ENCODE measurements around the gene CDC27. TPM values are rescaled to one million over a fixed set of nuclear protein-coding genes. Genes with fewer than 3 reads are reported as not detected.

The CDC27 gene
- total and polyA plus RNA-seq, 2 of the 4 experiments (the other 2 are of a cell fraction) = 47.7 to 190 TPM

DNA sequence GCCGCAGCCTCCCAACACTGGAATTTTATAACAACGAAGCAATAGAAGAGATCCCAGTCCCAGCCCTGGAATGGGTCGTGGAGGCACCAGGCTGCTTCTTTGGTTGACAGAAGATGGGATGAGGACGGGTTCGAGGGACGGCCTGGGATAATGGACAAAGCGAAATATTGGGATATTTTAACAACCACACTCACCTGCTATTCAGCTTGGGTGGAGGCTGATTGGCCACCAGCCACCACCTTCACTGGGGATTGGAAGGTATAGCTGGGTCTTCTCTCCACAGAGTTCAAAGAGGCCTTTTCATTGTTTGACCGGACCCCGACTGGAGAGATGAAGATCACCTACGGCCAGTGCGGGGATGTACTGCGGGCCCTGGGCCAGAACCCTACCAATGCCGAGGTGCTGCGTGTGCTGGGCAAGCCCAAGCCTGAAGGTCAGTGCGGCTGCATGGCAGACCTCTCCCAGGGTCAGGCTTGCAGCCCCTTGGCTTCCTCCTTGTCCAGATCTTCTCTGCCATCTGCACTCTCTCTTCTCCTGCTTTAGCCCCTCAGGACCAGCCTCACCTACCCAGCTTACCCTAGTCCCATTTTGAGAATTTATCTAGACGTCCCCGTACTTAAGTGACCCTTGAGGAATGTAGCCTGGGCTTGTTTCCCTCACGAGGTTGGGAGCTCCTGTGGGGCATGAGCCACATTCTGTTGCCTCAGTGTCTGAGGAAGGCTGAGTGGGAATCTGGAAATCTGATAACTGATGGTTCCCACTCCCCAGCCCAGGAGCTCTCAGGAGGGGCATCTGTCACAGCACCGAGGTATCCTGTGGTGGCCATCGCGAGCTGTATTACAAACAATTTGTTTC lies 30.8 kb upstream of the CDC27 start:
- Histone ChIP-seq H3K4ac (ENCODE audit: low read depth, low read length) (no peak overlapping the region), H3K9me1 (ENCODE audit: insufficient read depth, low read length) (no peaks in the 10 kb centered on the region; the same call in 1 of the 2 replicates), H3K18ac (ENCODE audit: low read depth, low read length) (no peak overlapping the region), H4K5ac (ENCODE audit: low read depth, low read length) (no peak overlapping the region), H2BK20ac (ENCODE audit: low read depth, low read length) (no peak overlapping the region), H3K56ac (ENCODE audit: extremely low read depth, insufficient read depth, low read length) (no peak overlapping the region), H2BK5ac (ENCODE audit: low read depth, low read length, poor library complexity, severe bottlenecking) (no peak overlapping the region), H3K27ac (ENCODE audit: insufficient read depth, low read length) (no peak overlapping the region), H3K9ac (ENCODE audit: low read depth, low read length) (no peak overlapping the region), H3K36me3 (ENCODE audit: control insufficient read depth, insufficient read depth, low read length) (no peaks in the 10 kb centered on the region), H3K79me1 (ENCODE audit: low read depth in 1 of 2, low read length in 2 of 2) (no peaks in the 10 kb centered on the region), H3K4me2 (ENCODE audit: low read depth, low read length) (no peak overlapping the region), H4K91ac (ENCODE audit: insufficient read depth, low read depth, low read length) (no peak overlapping the region), H3K4me1 (ENCODE audit: control insufficient read depth, insufficient read depth, low read length) (peaks cover 9% of the 10 kb centered on the region), H4K8ac (ENCODE audit: low read depth in 2 of 2, low read length in 2 of 2) (no peak overlapping the region), H3K9me3 (ENCODE audit: control insufficient read depth, insufficient read depth, low read length) (no peaks in the 10 kb centered on the region), H3K14ac (replicated peaks; ENCODE audit: low read depth, low read length) (no peak overlapping the region), H2AK5ac (ENCODE audit: low read depth, low read length) (0 out of 2 replicates have a peak overlapping the region, but pooled peaks have one; percentile 5), H2AFZ (replicated peaks; ENCODE audit: low read length, poor library complexity) (no peak overlapping the region), H2BK120ac (ENCODE audit: low read depth, low read length) (no peak overlapping the region), H3K4me3 (ENCODE audit: insufficient read depth, low read depth, low read length) (no peak overlapping the region), H2AK9ac (replicated peaks; ENCODE audit: low read depth, low read length, poor library complexity) (no peak overlapping the region), H3K23ac (ENCODE audit: low read depth, low read length) (no peak overlapping the region), H4K20me1 (ENCODE audit: insufficient read depth, low read length) (no peaks in the 10 kb centered on the region), H3K27me3 (ENCODE audit: control insufficient read depth, insufficient read depth, low read length) (no peaks in the 10 kb centered on the region), H2BK15ac (ENCODE audit: low read depth, low read length) (no peak overlapping the region)
- no peak for ATAC-seq (ENCODE audit: low read depth)
- no TSS peak for BruUV-seq (replicated peaks)
- POLR2A ChIA-PET (ENCODE audit: unreplicated experiment) = no interaction called here
- dilution Hi-C loops (cut with HindIII; ENCODE audit: low sequenced_read_pairs, unreplicated experiment) (no loop called here), in situ Hi-C loops (cut with MboI; ENCODE audit: low sequenced_read_pairs) (loop anchor here (10.0 kb wide), 1 partner anchor 395 kb away; no protein-coding TSS in a partner anchor), intact Hi-C loops (cut with micrococcal nuclease) (no loop called here)
- CTCF ChIA-PET = no interaction called here
- no peak for DNase-seq
- 92% methylated on average over 6 of the region's 21 CpGs; no CpG with 5 or more reads in 1 of the 2 experiments for WGBS, 2 experiments (ENCODE audit: extremely low coverage in 2 of 2, insufficient read length in 1 of 2)
- TF ChIP-seq BHLHE40 (IDR thresholded peaks at IDR 0.05; ENCODE audit: low read depth, low read length) (no peak), NFE2L2 (IDR thresholded peaks at IDR 0.05; ENCODE audit: low read depth, low read length) (no peak), SMC3 (IDR thresholded peaks at IDR 0.05; ENCODE audit: low read depth, low read length) (no peak), FOS (IDR thresholded peaks at IDR 0.05; ENCODE audit: low read depth, low read length) (no peak), RCOR1 (IDR thresholded peaks at IDR 0.05; ENCODE audit: insufficient replicate concordance, low read length) (no peak), CHD1 (IDR thresholded peaks at IDR 0.05; ENCODE audit: low read depth, low read length) (no peak), MAZ (IDR thresholded peaks at IDR 0.05; ENCODE audit: borderline replicate concordance, low read depth, low read length) (no peak), USF2 (IDR thresholded peaks at IDR 0.05; ENCODE audit: low read depth, low read length) (no peak), CEBPB (IDR thresholded peaks at IDR 0.05; ENCODE audit: low read depth, low read length) (no peak), POLR2A (IDR thresholded peaks at IDR 0.05; ENCODE audit: low read depth, low read length) (no peak), MAFK (IDR thresholded peaks at IDR 0.05; ENCODE audit: low read depth, low read length) (no peak), RFX5 (IDR thresholded peaks at IDR 0.05; ENCODE audit: low read depth, low read length) (no peak), RAD21 (IDR thresholded peaks at IDR 0.05; ENCODE audit: low read length) (no peak)
- TF ChIP-seq, protein P1, sequence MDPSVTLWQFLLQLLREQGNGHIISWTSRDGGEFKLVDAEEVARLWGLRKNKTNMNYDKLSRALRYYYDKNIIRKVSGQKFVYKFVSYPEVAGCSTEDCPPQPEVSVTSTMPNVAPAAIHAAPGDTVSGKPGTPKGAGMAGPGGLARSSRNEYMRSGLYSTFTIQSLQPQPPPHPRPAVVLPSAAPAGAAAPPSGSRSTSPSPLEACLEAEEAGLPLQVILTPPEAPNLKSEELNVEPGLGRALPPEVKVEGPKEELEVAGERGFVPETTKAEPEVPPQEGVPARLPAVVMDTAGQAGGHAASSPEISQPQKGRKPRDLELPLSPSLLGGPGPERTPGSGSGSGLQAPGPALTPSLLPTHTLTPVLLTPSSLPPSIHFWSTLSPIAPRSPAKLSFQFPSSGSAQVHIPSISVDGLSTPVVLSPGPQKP (IDR thresholded peaks at IDR 0.05; ENCODE audit: borderline replicate concordance, low read depth, low read length) = no peak
- TF ChIP-seq, protein P2, sequence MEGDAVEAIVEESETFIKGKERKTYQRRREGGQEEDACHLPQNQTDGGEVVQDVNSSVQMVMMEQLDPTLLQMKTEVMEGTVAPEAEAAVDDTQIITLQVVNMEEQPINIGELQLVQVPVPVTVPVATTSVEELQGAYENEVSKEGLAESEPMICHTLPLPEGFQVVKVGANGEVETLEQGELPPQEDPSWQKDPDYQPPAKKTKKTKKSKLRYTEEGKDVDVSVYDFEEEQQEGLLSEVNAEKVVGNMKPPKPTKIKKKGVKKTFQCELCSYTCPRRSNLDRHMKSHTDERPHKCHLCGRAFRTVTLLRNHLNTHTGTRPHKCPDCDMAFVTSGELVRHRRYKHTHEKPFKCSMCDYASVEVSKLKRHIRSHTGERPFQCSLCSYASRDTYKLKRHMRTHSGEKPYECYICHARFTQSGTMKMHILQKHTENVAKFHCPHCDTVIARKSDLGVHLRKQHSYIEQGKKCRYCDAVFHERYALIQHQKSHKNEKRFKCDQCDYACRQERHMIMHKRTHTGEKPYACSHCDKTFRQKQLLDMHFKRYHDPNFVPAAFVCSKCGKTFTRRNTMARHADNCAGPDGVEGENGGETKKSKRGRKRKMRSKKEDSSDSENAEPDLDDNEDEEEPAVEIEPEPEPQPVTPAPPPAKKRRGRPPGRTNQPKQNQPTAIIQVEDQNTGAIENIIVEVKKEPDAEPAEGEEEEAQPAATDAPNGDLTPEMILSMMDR (conservative IDR thresholded peaks at IDR 0.05; ENCODE audit: low read depth, low read length) = no peak
